Tibial nerve (tissue), 3 donors: ENCODE data around the gene SRRM2.

Experiments used
- CTCF ChIP-seq, 5 experiments: fragments of 200-600 bp in 3 of 5; fragments of 450-650 bp in 2 of 5; sonication (generic) in 3 of 5; IDR thresholded peaks; one replicate each; pipeline ENCODE4 v1.5.1; 2016 to 2019; ENCODE audit warnings: antibody characterized with exemption in 5 of 5, mild to moderate bottlenecking in 3 of 5, moderate library complexity in 2 of 5
- POLR2A ChIP-seq, 2 donors: fragments of 450-650 bp; IDR thresholded peaks; one replicate each; pipeline ENCODE4 v1.6.1; 2017; ENCODE audit warnings: antibody characterized with exemption in 2 of 2, mild to moderate bottlenecking in 2 of 2, moderate library complexity in 2 of 2

GRCh38 chr16:2766430-2767139, 14.1 kb downstream of the SRRM2 start:
- TF ChIP-seq CTCF (IDR thresholded peaks at IDR 0.05): no peak
- no peak for TF ChIP-seq POLR2A (IDR thresholded peaks at IDR 0.05)
